Measurements from ENCODE around the gene RLN1.
"Not testable (repeated sequence)": the region's sequence is repeated elsewhere in the genome, so short reads cannot be mapped to it uniquely, and the experiment has no call there.

The RLN1 gene, protein sequence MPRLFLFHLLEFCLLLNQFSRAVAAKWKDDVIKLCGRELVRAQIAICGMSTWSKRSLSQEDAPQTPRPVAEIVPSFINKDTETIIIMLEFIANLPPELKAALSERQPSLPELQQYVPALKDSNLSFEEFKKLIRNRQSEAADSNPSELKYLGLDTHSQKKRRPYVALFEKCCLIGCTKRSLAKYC

DNA sequence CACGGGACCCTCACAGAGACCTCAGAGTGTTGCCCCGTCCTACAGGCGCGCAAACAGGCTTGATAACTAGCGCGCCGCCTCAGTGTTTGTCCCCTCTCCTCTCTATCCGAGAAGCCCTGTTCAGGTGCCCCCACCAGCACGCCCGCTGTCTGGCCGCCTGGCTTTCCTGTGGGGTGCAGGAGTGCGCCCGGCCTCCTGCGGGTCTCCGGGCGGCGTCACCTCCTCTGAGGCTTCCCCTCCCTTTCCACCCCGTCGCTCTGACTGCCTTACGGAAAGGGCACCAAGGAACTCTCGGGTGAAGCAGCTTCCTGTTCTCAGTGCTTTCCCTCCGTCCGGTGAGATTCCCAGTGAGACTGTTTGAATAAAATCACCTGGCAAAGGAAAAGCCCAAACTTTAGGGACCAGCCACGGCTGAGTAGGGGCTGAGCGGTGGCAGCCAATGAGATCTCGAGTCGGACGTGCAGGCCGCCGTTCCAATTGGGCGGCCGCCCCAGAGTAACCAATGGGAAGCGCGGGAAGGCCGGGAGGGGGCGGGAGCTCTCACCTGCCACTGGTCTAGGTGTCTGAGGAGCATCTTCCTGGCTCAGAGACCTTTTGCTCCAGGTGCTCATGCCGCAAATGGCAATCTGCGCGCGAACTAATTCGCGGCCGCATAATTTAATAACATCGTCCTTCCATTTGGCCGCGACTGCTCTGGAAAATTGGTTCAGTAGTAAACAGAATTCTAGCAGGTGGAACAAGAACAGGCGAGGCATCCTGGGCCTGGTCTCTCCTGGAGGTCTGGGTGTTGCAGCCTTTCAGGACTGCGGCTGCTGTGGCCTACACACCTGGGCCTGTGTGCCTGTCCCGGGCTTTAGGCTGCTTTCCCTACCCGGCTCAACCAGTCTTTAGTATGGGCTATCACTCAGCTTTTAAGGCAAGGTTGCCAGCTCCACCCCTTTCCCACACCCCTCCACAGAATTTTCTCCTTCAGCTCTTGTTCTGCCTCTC is at the start of gene RLN1:
Gene RLN1 (minus strand): TSS at position 885 of the 990 bp plus-strand sequence. CDS start 130 bp downstream, at position 755.
- not testable (repeated sequence) for DNase-seq (ENCODE audit: extremely low read depth, low read depth); H3K4me3 ChIP-seq (replicated peaks; ENCODE audit: low read depth, low read length)

DNA sequence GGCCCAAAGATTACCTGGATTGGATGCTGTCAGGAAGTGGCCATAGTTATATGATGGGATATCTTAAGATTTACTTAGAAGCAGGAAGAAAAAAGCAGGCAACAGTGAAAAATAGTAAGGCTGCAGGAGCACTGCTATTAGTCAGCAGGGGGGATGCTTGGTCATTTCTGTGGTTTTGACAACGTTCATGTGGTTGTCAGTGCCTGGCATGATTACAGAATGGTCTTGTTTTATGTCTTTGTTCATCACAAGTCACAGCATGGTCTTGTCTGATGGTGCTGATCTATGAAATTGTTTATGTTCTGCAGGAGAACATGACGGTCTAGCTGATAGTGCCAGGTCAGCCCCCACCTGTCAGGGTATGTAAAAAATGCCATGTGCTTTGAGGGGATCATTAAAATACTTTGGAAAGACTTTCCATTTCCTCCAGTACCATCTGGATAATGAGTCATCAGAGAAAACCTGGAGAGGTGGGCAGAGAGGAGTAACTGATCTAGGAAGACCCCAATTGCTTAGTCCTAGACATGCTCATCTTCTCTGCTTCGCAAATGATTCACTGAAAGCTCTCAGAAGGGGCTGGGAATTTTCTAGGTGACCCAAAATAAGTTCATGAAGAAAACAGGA is 49.5 kb upstream of the RLN1 start:
- DNase-seq (ENCODE audit: extremely low read depth, low read depth) = peak; percentile 38
- TF ChIP-seq, protein P1, sequence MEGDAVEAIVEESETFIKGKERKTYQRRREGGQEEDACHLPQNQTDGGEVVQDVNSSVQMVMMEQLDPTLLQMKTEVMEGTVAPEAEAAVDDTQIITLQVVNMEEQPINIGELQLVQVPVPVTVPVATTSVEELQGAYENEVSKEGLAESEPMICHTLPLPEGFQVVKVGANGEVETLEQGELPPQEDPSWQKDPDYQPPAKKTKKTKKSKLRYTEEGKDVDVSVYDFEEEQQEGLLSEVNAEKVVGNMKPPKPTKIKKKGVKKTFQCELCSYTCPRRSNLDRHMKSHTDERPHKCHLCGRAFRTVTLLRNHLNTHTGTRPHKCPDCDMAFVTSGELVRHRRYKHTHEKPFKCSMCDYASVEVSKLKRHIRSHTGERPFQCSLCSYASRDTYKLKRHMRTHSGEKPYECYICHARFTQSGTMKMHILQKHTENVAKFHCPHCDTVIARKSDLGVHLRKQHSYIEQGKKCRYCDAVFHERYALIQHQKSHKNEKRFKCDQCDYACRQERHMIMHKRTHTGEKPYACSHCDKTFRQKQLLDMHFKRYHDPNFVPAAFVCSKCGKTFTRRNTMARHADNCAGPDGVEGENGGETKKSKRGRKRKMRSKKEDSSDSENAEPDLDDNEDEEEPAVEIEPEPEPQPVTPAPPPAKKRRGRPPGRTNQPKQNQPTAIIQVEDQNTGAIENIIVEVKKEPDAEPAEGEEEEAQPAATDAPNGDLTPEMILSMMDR (IDR thresholded peaks at IDR 0.05; ENCODE audit: low read depth, low read length, missing control alignments) = no peak
- H3K4me3 ChIP-seq (replicated peaks; ENCODE audit: low read depth, low read length) = no peak overlapping the region

DNA sequence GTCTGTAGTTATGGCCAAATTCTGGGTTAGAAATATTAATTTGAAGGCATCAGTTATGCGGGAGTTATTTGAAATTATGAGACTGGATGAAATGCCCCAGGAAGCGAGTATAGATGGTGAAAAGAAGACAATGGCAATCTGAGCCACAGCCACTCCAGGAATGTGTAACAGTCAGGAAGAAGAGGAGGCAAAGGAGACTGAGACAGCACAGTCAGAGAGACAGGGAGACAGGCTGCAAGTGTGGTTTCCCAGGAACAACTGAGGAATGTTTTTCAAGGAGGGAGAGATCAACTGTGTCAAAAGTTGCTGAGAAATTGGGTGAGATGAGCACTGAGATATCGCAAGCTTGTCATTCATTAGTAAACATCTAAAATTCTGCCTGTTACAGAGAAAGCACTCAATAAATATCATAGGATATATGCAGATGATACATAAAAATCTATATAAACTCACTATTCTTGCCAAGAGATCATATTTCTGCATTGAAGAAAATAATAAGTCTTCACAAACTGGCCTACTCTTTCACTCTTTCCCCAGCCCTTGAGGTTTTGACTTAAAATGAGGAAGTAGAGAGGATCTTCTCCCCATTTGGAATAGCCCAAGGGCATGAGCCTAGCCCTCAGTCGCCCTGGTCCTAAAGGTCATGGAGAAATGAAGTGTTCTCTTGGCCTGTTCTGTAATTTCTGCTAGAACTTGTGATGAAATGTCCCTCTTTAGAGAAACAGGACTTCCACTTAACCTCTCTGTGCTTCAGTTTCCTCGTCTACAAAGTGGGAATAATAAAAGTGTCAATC is 48.5 kb upstream of the RLN1 start:
- no peak overlapping the region for H3K4me3 ChIP-seq (replicated peaks; ENCODE audit: low read depth, low read length)
- DNase-seq (ENCODE audit: extremely low read depth, low read depth) = no peak
- TF ChIP-seq, protein P1 (IDR thresholded peaks at IDR 0.05; ENCODE audit: low read depth, low read length, missing control alignments) = no peak

DNA sequence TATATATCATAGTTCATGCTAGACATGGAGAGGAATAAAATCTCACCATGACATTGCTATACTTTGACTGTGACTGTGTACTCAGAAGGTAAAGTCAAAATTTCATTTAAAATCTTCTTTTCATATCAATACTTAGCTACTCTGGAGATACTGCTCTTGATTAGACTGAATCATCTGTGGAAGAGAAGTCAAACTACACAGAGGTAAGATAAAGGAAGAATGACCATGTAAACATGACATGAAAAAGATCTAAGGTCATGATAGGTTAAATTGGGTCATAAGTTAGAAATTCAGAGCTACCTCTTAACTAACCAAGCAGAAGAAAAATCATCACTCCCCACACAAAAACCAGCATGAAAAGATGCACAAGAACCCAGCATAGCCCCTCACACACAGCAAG is 44.8 kb upstream of the RLN1 start:
- H3K4me3 ChIP-seq (replicated peaks; ENCODE audit: low read depth, low read length) = no peak overlapping the region
- DNase-seq (ENCODE audit: extremely low read depth, low read depth) = no peak
- TF ChIP-seq, protein P1 (IDR thresholded peaks at IDR 0.05; ENCODE audit: low read depth, low read length, missing control alignments) = no peak

DNA sequence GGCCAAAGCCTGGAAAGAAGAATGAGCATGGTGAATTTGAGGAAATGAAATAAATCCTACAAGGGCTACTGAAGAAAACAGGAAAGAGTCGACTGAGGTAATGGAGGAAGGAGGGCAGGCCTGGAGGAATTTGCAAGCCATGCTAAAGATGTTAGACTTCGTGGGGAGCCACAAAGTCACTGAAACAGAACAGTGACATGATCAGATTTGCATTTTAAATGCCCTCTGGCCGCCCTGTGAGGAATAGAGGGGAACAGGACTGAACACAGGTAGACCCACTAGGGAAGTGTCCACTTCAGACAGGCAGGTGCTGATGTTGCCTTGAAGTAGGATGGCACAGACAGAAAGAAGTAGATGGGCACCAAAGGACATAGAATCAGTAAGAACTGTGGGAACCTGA is 42.8 kb upstream of the RLN1 start:
- TF ChIP-seq, protein P1 (IDR thresholded peaks at IDR 0.05; ENCODE audit: low read depth, low read length, missing control alignments) = no peak
- DNase-seq (ENCODE audit: extremely low read depth, low read depth) = no peak
- H3K4me3 ChIP-seq (replicated peaks; ENCODE audit: low read depth, low read length) = no peak overlapping the region

DNA sequence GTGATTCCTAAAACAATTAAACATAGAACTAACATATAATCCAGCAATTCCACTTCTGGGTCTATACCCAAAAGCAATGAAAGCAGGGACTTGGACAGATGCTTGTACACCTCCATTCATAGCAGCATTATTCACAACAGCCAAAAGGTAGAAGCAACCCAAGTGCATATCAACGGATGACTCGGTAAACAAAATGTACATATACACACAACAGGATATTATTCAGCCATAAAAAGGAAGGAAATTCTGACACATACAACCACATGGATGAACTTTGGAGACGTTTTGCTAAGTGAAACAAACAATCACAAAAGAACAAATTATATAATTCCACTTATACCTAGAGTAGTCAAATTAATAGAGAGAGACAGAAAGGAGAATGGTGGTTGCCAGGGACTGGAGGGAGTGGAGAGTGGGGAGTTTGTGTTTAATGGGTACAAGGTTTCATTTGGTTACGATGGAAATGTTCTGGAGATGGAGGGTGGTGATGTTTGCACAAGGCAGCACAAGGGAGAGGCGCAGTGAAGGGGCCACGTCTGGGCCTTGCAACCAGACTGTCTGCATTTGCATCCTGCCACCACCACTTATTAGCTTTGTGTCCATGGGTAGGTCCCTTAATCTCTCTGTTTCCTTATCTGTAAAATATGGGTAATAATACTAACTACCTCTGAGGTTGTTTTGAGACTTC is 36.3 kb upstream of the RLN1 start:
- no peak overlapping the region for H3K4me3 ChIP-seq (replicated peaks; ENCODE audit: low read depth, low read length)
- TF ChIP-seq, protein P1 (IDR thresholded peaks at IDR 0.05; ENCODE audit: low read depth, low read length, missing control alignments) = no peak
- no peak for DNase-seq (ENCODE audit: extremely low read depth, low read depth)

Measured in HFF-Myc (cell line).